Activated CD4-positive, alpha-beta T cell treated with anti-CD3 and anti-CD28 coated beads, Interleukin-2, amount 10 ng/mL, durations not matched to agents 7 days and 5 days (primary cell): ENCODE results near the gene GJA4. TPM values are rescaled to one million over a fixed set of nuclear protein-coding genes. Genes with fewer than 3 reads are reported as not detected.
"Not testable (repeated sequence)": the region's sequence is repeated elsewhere in the genome, so short reads cannot be mapped to it uniquely, and the experiment has no call there.

Source experiments
- CTCF ChIA-PET: fragments of 350-600 bp; sonication (Branson Sonifier 250); formaldehyde crosslinking; loops from one replicate; lab custom pipeline; 2021; ENCODE audit warnings: antibody characterized with exemption; lab: Charles Lee
- POLR2A ChIA-PET: fragments of 350-600 bp; sonication (Branson Sonifier 250); formaldehyde crosslinking; loops from one replicate; lab custom pipeline; 2021; ENCODE audit warnings: antibody characterized with exemption; lab: Charles Lee
- DNase-seq: peaks from one replicate; pipeline ENCODE4 v3.0.0-alpha.2; 2020
- H3K27ac Mint-ChIP-seq: one replicate; pipeline ENCODE4 v1.8.0; 2021; ENCODE audit warnings: mild to moderate bottlenecking, moderate library complexity, mixed read lengths
- H3K27me3 Mint-ChIP-seq: one replicate; pipeline ENCODE4 v1.8.0; 2021; ENCODE audit warnings: mixed read lengths
- H3K36me3 Mint-ChIP-seq: one replicate; pipeline ENCODE4 v1.8.0; 2021; ENCODE audit warnings: low read depth, mixed read lengths
- H3K4me1 Mint-ChIP-seq: one replicate; pipeline ENCODE4 v1.8.0; 2021; ENCODE audit warnings: mixed read lengths
- H3K4me3 Mint-ChIP-seq: one replicate; pipeline ENCODE4 v1.8.0; 2021; ENCODE audit warnings: mild to moderate bottlenecking, moderate library complexity, mixed read lengths
- H3K9me3 Mint-ChIP-seq: one replicate; pipeline ENCODE4 v1.8.0; 2021; ENCODE audit warnings: mixed read lengths
- total RNA-seq, 2 experiments: library from RNA; stranded (reverse); gene quantifications; one replicate each; pipeline ENCODE4 v1.2.3, GENCODE V29; 2021

Gene GJA4
- total RNA-seq, 2 experiments from 2014 or later: not detected

DNA sequence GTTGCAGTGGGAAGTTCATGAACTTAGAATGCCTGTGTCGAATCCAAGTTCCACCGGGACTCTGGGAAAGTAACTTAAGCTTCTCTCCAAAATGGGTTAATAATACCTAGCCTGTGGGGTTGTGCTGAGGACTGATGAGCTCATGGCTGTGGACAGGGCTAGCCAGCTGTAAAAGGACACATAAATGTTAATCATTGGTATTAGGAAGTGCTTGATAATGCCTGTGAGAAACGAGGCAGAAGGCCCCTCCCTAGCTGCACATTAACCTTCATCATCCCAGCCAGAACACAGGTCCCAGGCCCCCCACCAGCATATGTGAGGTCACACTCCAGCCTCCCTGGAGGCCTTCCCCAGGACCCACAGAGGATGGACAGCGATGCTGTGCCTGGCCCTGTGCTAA is 34.0 kb upstream of the GJA4 start:
- CTCF ChIA-PET: no interaction called here
- no peaks in the 10 kb centered on the region for H3K36me3 Mint-ChIP-seq
- no peaks in the 10 kb centered on the region for H3K4me1 Mint-ChIP-seq
- no peaks in the 10 kb centered on the region for H3K27me3 Mint-ChIP-seq
- POLR2A ChIA-PET: no interaction called here
- H3K9me3 Mint-ChIP-seq: no peaks in the 10 kb centered on the region
- no peak for DNase-seq
- no peak overlapping the region for H3K4me3 Mint-ChIP-seq
- no peak overlapping the region for H3K27ac Mint-ChIP-seq

- no peak for DNase-seq
- no peaks in the 10 kb centered on the region for H3K4me1 Mint-ChIP-seq
- POLR2A ChIA-PET: no interaction called here
Measured at GRCh38 chr1:34759503-34760357, 33.1 kb upstream of the GJA4 start, which contains the start of gene GJB4. Gene GJB4, plus strand, starts transcription at chr1:34759740. Its CDS starts 1,515 bp downstream, at chr1:34761255.

GRCh38 chr1:34761176-34761761 is 31.5 kb upstream of the GJA4 start:
- ChIA-PET POLR2A (no interaction called here), CTCF (interaction anchor here (0.5 kb wide), 1 partner anchor 1818 kb away, joined by 4 read pairs; no protein-coding TSS in a partner anchor)
- H3K4me1 Mint-ChIP-seq: no peaks in the 10 kb centered on the region
- no peak for DNase-seq
- no peak overlapping the region for H3K27ac Mint-ChIP-seq
- no peaks in the 10 kb centered on the region for H3K27me3 Mint-ChIP-seq
- H3K9me3 Mint-ChIP-seq: no peaks in the 10 kb centered on the region
- H3K36me3 Mint-ChIP-seq: no peaks in the 10 kb centered on the region
- H3K4me3 Mint-ChIP-seq: no peak overlapping the region

More at GRCh38 chr1:34759503-34760357, 33.1 kb upstream of the GJA4 start, which contains the start of gene GJB4:
- H3K4me3 Mint-ChIP-seq: no peak within 1 kb of the TSS
- no peak within 1 kb of the TSS for H3K27ac Mint-ChIP-seq
- H3K36me3 Mint-ChIP-seq: no peaks in the 10 kb centered on the region
- CTCF ChIA-PET: no interaction called here
- no peaks in the 10 kb centered on the region for H3K9me3 Mint-ChIP-seq
- no peaks in the 10 kb centered on the region for H3K27me3 Mint-ChIP-seq

DNA sequence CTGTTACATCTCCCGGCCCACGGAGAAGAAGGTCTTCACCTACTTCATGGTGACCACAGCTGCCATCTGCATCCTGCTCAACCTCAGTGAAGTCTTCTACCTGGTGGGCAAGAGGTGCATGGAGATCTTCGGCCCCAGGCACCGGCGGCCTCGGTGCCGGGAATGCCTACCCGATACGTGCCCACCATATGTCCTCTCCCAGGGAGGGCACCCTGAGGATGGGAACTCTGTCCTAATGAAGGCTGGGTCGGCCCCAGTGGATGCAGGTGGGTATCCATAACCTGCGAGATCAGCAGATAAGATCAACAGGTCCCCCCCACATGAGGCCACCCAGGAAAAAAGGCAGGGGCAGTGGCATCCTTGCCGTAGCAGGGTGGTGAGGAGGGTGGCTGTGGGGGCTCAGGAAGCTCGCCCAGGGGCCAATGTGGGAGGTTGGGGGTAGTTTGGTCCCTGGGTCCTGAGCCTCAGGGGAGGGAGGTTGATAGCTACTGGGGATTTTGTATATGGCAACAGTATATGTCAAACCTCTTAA is 31.0 kb upstream of the GJA4 start:
- Mint-ChIP-seq H3K27ac (no peak overlapping the region), H3K9me3 (no peaks in the 10 kb centered on the region), H3K27me3 (no peaks in the 10 kb centered on the region), H3K36me3 (no peaks in the 10 kb centered on the region), H3K4me3 (no peak overlapping the region), H3K4me1 (no peaks in the 10 kb centered on the region)
- DNase-seq: no peak
- ChIA-PET POLR2A (no interaction called here), CTCF (no interaction called here)

- Mint-ChIP-seq H3K4me3 (no peak overlapping the region), H3K4me1 (no peaks in the 10 kb centered on the region), H3K27ac (no peak overlapping the region), H3K36me3 (no peaks in the 10 kb centered on the region), H3K9me3 (no peaks in the 10 kb centered on the region), H3K27me3 (no peaks in the 10 kb centered on the region)
- CTCF ChIA-PET: no interaction called here
- no peak for DNase-seq
- POLR2A ChIA-PET: no interaction called here
Measured at GRCh38 chr1:34762474-34763141, 30.2 kb upstream of the GJA4 start.

DNA sequence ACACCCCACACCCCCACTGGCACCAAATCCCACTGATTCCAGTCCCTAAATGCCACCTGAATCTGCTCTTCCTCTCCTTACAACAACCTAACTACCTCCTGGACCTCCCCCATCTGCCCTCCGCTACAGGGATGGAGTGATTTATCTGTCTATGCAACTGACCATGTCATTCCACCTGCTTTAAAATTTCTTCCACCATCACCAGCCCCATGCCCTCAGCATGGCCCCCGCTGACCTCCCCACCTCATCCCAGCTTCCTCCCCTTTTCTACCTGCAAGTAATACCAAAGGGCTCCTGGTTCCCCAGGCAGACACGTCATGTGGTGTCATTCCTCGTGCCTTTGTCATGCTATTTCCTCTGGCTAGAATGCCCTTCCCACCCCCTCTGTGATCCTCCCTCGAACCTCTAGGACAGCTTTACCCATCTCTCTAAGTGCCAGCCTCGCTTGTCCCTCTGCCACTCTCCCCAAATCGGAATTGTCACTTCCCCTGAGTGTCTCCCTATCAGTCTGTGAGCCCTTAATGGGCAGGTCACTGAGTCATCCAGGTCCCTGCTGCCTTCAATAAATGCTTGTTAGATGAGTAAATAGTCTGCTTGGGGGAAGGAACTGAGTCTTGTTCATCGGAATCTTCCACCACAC is 29.5 kb upstream of the GJA4 start:
- Mint-ChIP-seq H3K36me3 (no peaks in the 10 kb centered on the region), H3K4me3 (no peak overlapping the region), H3K27ac (no peak overlapping the region), H3K9me3 (no peaks in the 10 kb centered on the region), H3K27me3 (no peaks in the 10 kb centered on the region), H3K4me1 (no peaks in the 10 kb centered on the region)
- ChIA-PET POLR2A (no interaction called here), CTCF (no interaction called here)
- no peak for DNase-seq

DNA sequence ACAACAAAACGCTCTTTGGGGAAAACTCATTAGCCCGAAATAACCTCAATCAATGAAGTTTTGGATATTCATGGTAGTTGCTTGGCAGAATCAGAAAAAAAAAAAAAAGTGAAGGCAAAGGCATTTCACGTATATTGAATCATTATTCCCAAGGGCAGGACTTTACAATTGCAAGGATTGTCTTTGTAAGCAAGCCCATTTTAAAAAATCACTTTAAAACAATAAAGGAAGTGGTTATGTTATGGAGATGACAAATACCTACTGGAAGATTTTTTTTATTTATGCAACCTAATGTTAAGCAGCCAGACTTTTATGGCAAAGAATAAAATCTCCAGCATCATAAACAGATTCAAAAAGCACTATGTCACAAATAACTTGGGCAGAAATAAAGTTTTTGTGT is 23.9 kb upstream of the GJA4 start:
- H3K36me3 Mint-ChIP-seq: no peaks in the 10 kb centered on the region
- DNase-seq: no peak
- no peak overlapping the region for H3K4me3 Mint-ChIP-seq
- no peaks in the 10 kb centered on the region for H3K9me3 Mint-ChIP-seq
- ChIA-PET POLR2A (no interaction called here), CTCF (no interaction called here)
- no peaks in the 10 kb centered on the region for H3K4me1 Mint-ChIP-seq
- H3K27ac Mint-ChIP-seq: no peak overlapping the region
- no peaks in the 10 kb centered on the region for H3K27me3 Mint-ChIP-seq

- no peak for DNase-seq
- no peak overlapping the region for H3K27ac Mint-ChIP-seq
- ChIA-PET CTCF (no interaction called here), POLR2A (no interaction called here)
- no peak overlapping the region for H3K4me3 Mint-ChIP-seq
- H3K36me3 Mint-ChIP-seq: no peaks in the 10 kb centered on the region
- H3K9me3 Mint-ChIP-seq: no peaks in the 10 kb centered on the region
- no peaks in the 10 kb centered on the region for H3K27me3 Mint-ChIP-seq
- no peaks in the 10 kb centered on the region for H3K4me1 Mint-ChIP-seq
Measured at GRCh38 chr1:34770891-34771504, 21.8 kb upstream of the GJA4 start.

DNA sequence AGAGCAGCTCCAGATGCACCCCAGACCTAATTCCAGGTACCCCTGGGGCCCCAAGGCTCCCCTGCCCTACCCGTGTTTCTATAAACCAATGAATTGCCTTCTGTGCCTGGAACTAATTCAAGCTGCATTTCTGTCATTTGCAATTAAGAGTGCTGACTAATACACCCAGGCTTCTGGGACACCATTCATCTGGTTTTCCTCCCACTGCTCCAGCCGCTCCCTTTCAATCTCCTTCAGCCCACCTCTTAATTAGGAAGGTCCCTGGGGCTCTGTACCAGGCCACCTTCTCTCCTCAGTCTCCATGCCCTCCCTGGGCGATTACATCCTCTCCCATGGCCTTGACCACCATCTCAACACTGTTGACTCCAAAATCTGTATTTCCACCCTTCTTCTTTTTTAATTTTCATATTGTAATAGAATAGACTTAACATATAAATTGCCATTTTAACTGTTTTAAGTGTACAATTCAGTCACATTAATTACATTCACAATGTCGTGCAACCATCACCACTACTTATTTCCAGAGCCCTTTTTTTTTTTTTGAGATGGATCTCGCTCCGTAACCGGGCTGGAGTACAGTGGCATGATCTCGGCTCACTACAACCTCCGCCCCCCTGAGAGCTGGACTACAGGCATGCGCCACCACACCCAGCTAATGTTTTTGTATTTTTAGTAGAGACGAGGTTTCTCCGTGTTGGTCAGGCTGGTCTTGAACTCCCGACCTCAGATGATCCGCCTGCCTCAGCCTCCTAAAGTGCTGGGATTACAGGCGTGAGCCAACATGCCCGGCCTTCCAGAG is 21.0 kb upstream of the GJA4 start:
- no peak overlapping the region for H3K27ac Mint-ChIP-seq
- H3K4me3 Mint-ChIP-seq: no peak overlapping the region
- no peaks in the 10 kb centered on the region for H3K27me3 Mint-ChIP-seq
- H3K4me1 Mint-ChIP-seq: no peaks in the 10 kb centered on the region
- H3K9me3 Mint-ChIP-seq: no peaks in the 10 kb centered on the region
- CTCF ChIA-PET: interaction anchor here (0.6 kb wide), 1 partner anchor 50 kb away, joined by 3 read pairs; no protein-coding TSS in a partner anchor
- no peak for DNase-seq
- POLR2A ChIA-PET: no interaction called here
- no peaks in the 10 kb centered on the region for H3K36me3 Mint-ChIP-seq

DNA sequence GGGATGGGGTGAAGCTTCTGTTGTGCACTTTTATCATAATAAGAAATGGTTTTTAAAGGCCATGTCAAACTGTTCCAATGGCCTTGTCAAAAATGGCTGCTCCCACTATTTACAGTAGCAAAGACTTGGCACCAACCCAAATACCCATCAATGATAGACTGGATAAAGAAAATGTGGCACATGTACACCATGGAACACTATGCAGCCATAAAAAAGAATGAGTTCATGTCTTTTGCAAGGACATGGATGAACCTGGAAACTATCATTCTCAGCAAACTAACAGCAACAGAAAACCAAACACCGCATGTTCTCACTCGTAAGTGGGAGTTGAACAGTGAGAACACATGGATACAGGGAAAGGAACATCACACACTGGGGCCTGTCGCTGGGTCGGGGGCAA is 19.7 kb upstream of the GJA4 start:
- DNase-seq, H3K36me3 Mint-ChIP-seq, H3K4me1 Mint-ChIP-seq, H3K9me3 Mint-ChIP-seq, H3K27me3 Mint-ChIP-seq, POLR2A ChIA-PET, H3K27ac Mint-ChIP-seq, H3K4me3 Mint-ChIP-seq: not testable (repeated sequence)
- CTCF ChIA-PET: interaction anchor here (0.6 kb wide), 1 partner anchor 357 kb away, joined by 7 read pairs; no protein-coding TSS in a partner anchor

DNA sequence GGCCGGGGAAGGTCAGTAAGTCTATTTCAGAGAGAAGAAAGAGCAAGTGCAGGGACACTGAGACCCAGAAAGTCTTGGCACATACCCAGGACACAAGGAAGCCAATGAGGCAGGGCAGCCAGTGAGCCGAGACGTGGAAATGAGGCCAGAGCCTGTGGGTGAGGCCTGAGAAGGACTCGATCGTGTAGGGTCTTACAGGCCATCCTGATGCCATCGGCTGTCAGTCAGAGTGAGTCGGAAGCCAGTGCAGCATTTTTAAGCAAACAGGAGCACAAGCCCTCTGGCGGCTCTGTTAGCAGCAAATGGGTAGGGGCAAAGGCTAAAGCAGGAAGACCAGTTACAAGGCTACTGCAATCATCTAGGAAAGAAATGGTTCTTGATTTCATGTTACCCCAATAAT is 17.8 kb upstream of the GJA4 start:
- no peak overlapping the region for H3K4me3 Mint-ChIP-seq
- CTCF ChIA-PET: no interaction called here
- no peaks in the 10 kb centered on the region for H3K9me3 Mint-ChIP-seq

GRCh38 chr1:34776911-34777310 is 15.9 kb upstream of the GJA4 start:
- H3K36me3 Mint-ChIP-seq: no peaks in the 10 kb centered on the region
- no peak for DNase-seq
- no peaks in the 10 kb centered on the region for H3K9me3 Mint-ChIP-seq
- CTCF ChIA-PET: no interaction called here
- no peak overlapping the region for H3K27ac Mint-ChIP-seq
- POLR2A ChIA-PET: no interaction called here
- no peak overlapping the region for H3K4me3 Mint-ChIP-seq
- H3K4me1 Mint-ChIP-seq: no peaks in the 10 kb centered on the region
- peaks cover 25% of the 10 kb centered on the region for H3K27me3 Mint-ChIP-seq

More for the DNA sequence above, 17.8 kb upstream of the GJA4 start:
- Mint-ChIP-seq H3K27ac (no peak overlapping the region), H3K27me3 (peaks cover 18% of the 10 kb centered on the region), H3K36me3 (no peaks in the 10 kb centered on the region), H3K4me1 (no peaks in the 10 kb centered on the region)
- DNase-seq: no peak
- POLR2A ChIA-PET: no interaction called here
